Trophoblast cell (in vitro differentiated cells and primary cell): Measurements from ENCODE around the gene BMP5.

Experiments
- DNase-seq, 2 donors: peaks; one replicate each; pipeline ENCODE4 v3.0.0-alpha.2; 2016
- H2AFZ ChIP-seq: 2 replicates; pipeline ENCODE4 v1.6.1; 2013; ENCODE audit warnings: low read length, moderate library complexity, mild to moderate bottlenecking; ENCODE audit not compliant: insufficient read depth, poor library complexity
- H2AK5ac ChIP-seq: 2 replicates; pipeline ENCODE4 v1.6.1; 2013; ENCODE audit warnings: mild to moderate bottlenecking, low read length
- H2BK120ac ChIP-seq: 2 replicates; pipeline ENCODE4 v1.6.1; 2013; ENCODE audit warnings: low read length, mild to moderate bottlenecking, moderate library complexity; ENCODE audit not compliant: insufficient read depth, poor library complexity
- H2BK12ac ChIP-seq: 2 replicates; pipeline ENCODE4 v1.6.1; 2013; ENCODE audit warnings: mild to moderate bottlenecking, low read length, moderate library complexity
- H2BK5ac ChIP-seq: 2 replicates; pipeline ENCODE4 v1.6.1; 2013; ENCODE audit warnings: low read length, low read depth, moderate library complexity, mild to moderate bottlenecking; ENCODE audit not compliant: poor library complexity
- H3K14ac ChIP-seq: 2 replicates; pipeline ENCODE4 v1.6.1; 2013; ENCODE audit warnings: mild to moderate bottlenecking, low read length
- H3K18ac ChIP-seq: 2 replicates; pipeline ENCODE4 v1.6.1; 2013; ENCODE audit warnings: mild to moderate bottlenecking, low read length
- H3K23ac ChIP-seq: 2 replicates; pipeline ENCODE4 v1.6.1; 2013; ENCODE audit warnings: low read length
- H3K27ac ChIP-seq: 2 replicates; pipeline ENCODE4 v1.5.1; 2013; ENCODE audit warnings: low read depth, mild to moderate bottlenecking, inconsistent platforms, low read length, moderate library complexity
- H3K27me3 ChIP-seq: 2 replicates; pipeline ENCODE4 v1.6.1; 2013; ENCODE audit warnings: inconsistent platforms, mild to moderate bottlenecking, low read length, moderate library complexity; ENCODE audit not compliant: insufficient read depth
- H3K36me3 ChIP-seq, 2 experiments: 1 replicate in 1 of 2; 2 replicates in 1 of 2; pipeline ENCODE4 v1.6.1; 2013; ENCODE audit warnings: low read length in 2 of 2, mild to moderate bottlenecking in 2 of 2, moderate library complexity in 1 of 2; ENCODE audit not compliant: insufficient read depth in 2 of 2, control insufficient read depth in 1 of 2
- H3K4ac ChIP-seq: 2 replicates; pipeline ENCODE4 v1.6.1; 2013; ENCODE audit warnings: low read depth, mild to moderate bottlenecking, low read length, moderate library complexity
- H3K4me1 ChIP-seq, 2 experiments: 1 replicate in 1 of 2; 2 replicates in 1 of 2; pipeline ENCODE4 v1.6.1; 2013; ENCODE audit warnings: low read length in 2 of 2, mild to moderate bottlenecking in 2 of 2, moderate library complexity in 1 of 2; ENCODE audit not compliant: insufficient read depth in 2 of 2, control insufficient read depth in 1 of 2
- H3K4me2 ChIP-seq: 2 replicates; pipeline ENCODE4 v1.6.1; 2013; ENCODE audit warnings: inconsistent platforms, mild to moderate bottlenecking, low read length, moderate library complexity
- H3K4me3 ChIP-seq: 2 replicates; pipeline ENCODE4 v1.5.1; 2013; ENCODE audit warnings: mild to moderate bottlenecking, low read depth, low read length, inconsistent platforms
- H3K79me1 ChIP-seq: one replicate; pipeline ENCODE4 v1.6.1; 2013; ENCODE audit warnings: low read length
- H3K79me2 ChIP-seq: 2 replicates; pipeline ENCODE4 v1.6.1; 2013; ENCODE audit warnings: low read length, mild to moderate bottlenecking; ENCODE audit not compliant: control insufficient read depth, insufficient read depth, poor library complexity
- H3K9ac ChIP-seq: 2 replicates; pipeline ENCODE4 v1.6.1; 2013; ENCODE audit warnings: mild to moderate bottlenecking, low read length
- H3K9me3 ChIP-seq: 2 replicates; pipeline ENCODE4 v1.6.1; 2013; ENCODE audit warnings: low read depth, mild to moderate bottlenecking, control low read depth, inconsistent platforms, low read length; ENCODE audit not compliant: insufficient read depth
- H4K12ac ChIP-seq: 2 replicates; pipeline ENCODE4 v1.6.1; 2013; ENCODE audit warnings: low read depth, mild to moderate bottlenecking, low read length, moderate library complexity
- H4K8ac ChIP-seq: 2 replicates; pipeline ENCODE4 v1.6.1; 2013; ENCODE audit warnings: low read depth, mild to moderate bottlenecking, low read length, moderate library complexity
- H4K91ac ChIP-seq: one replicate; pipeline ENCODE4 v1.6.1; 2013; ENCODE audit warnings: low read depth, mild to moderate bottlenecking, low read length, moderate library complexity
- WGBS: extraction: QIAGEN DNeasy Blood & Tissue Kit; methylation state at CpG from one replicate; pipeline ENCODE4 v1.1.7; 2013; ENCODE audit warnings: missing lambda C conversion rate; ENCODE audit not compliant: insufficient read length, insufficient coverage; ENCODE audit errors: extremely low coverage; 5-methylcytosine and 5-hydroxymethylcytosine counted together

The BMP5 gene

GRCh38 chr6:55812509-55812908, 62.9 kb downstream of the BMP5 start:
- no CpG with 5 or more reads among the region's 1 CpG for WGBS
- H3K23ac ChIP-seq = no peak overlapping the region

GRCh38 chr6:55811074-55811473, 64.3 kb downstream of the BMP5 start:
- no peaks in the 10 kb centered on the region for H3K36me3 ChIP-seq
- no peak overlapping the region for H2AK5ac ChIP-seq
- no peak overlapping the region for H3K4me3 ChIP-seq
- H2BK12ac ChIP-seq = no peak overlapping the region
- H3K4me2 ChIP-seq = no peak overlapping the region
- H4K91ac ChIP-seq = no peak overlapping the region
- no peak overlapping the region for H4K12ac ChIP-seq
- H4K8ac ChIP-seq = no peak overlapping the region
- no peak for DNase-seq
- no peak overlapping the region for H2AFZ ChIP-seq
- no peak overlapping the region for H3K9ac ChIP-seq
- H3K14ac ChIP-seq = no peak overlapping the region
- H3K27me3 ChIP-seq = no peaks in the 10 kb centered on the region
- WGBS = no CpG with 5 or more reads among the region's 3 CpGs
- no peaks in the 10 kb centered on the region for H3K9me3 ChIP-seq
- no peaks in the 10 kb centered on the region for H3K79me1 ChIP-seq
- no peaks in the 10 kb centered on the region for H3K4me1 ChIP-seq
- H3K27ac ChIP-seq = no peak overlapping the region
- no peak overlapping the region for H3K4ac ChIP-seq
- no peak overlapping the region for H2BK5ac ChIP-seq
- H3K79me2 ChIP-seq = no peaks in the 10 kb centered on the region
- H3K18ac ChIP-seq = no peak overlapping the region
- H2BK120ac ChIP-seq = no peak overlapping the region
- no peak overlapping the region for H3K23ac ChIP-seq

More at GRCh38 chr6:55812509-55812908, 62.9 kb downstream of the BMP5 start:
- no peak overlapping the region for H2AFZ ChIP-seq
- DNase-seq = no peak
- H2BK120ac ChIP-seq = no peak overlapping the region
- H4K91ac ChIP-seq = no peak overlapping the region
- no peak overlapping the region for H2AK5ac ChIP-seq
- H3K27ac ChIP-seq = no peak overlapping the region
- no peaks in the 10 kb centered on the region for H3K79me1 ChIP-seq
- no peak overlapping the region for H2BK12ac ChIP-seq
- H3K14ac ChIP-seq = no peak overlapping the region
- H3K4me1 ChIP-seq = no peaks in the 10 kb centered on the region
- H3K18ac ChIP-seq = no peak overlapping the region
- H4K8ac ChIP-seq = no peak overlapping the region
- no peaks in the 10 kb centered on the region for H3K36me3 ChIP-seq
- no peak overlapping the region for H3K4me2 ChIP-seq
- no peak overlapping the region for H3K9ac ChIP-seq
- H3K79me2 ChIP-seq = no peaks in the 10 kb centered on the region
- no peak overlapping the region for H3K4ac ChIP-seq
- H3K9me3 ChIP-seq = no peaks in the 10 kb centered on the region
- H2BK5ac ChIP-seq = no peak overlapping the region
- no peak overlapping the region for H4K12ac ChIP-seq
- H3K4me3 ChIP-seq = no peak overlapping the region
- no peaks in the 10 kb centered on the region for H3K27me3 ChIP-seq

GRCh38 chr6:55802259-55802658, 73.1 kb downstream of the BMP5 start:
- Histone ChIP-seq H3K79me1 (no peaks in the 10 kb centered on the region), H3K27me3 (no peaks in the 10 kb centered on the region), H3K9ac (no peak overlapping the region), H3K4me3 (no peak overlapping the region), H2BK12ac (no peak overlapping the region), H4K12ac (no peak overlapping the region), H2AK5ac (no peak overlapping the region), H3K4me1 (no peaks in the 10 kb centered on the region), H3K4ac (no peak overlapping the region), H3K18ac (no peak overlapping the region), H3K27ac (no peak overlapping the region), H3K9me3 (no peaks in the 10 kb centered on the region), H2BK120ac (no peak overlapping the region), H2BK5ac (no peak overlapping the region), H4K8ac (no peak overlapping the region), H2AFZ (no peak overlapping the region), H3K79me2 (no peaks in the 10 kb centered on the region), H3K14ac (no peak overlapping the region), H3K23ac (no peak overlapping the region), H4K91ac (no peak overlapping the region), H3K4me2 (no peak overlapping the region), H3K36me3 (no peaks in the 10 kb centered on the region)
- no peak for DNase-seq
- WGBS = no CpG with 5 or more reads among the region's 4 CpGs

GRCh38 chr6:55798571-55798970, 76.8 kb downstream of the BMP5 start:
- Histone ChIP-seq H2BK12ac (no peak overlapping the region), H3K4me3 (no peak overlapping the region), H3K79me1 (no peaks in the 10 kb centered on the region), H2BK120ac (no peak overlapping the region), H2AK5ac (no peak overlapping the region), H3K27me3 (no peaks in the 10 kb centered on the region), H3K4me2 (no peak overlapping the region), H3K4me1 (no peaks in the 10 kb centered on the region), H3K79me2 (no peaks in the 10 kb centered on the region), H4K8ac (no peak overlapping the region), H4K91ac (no peak overlapping the region), H3K23ac (no peak overlapping the region), H3K9ac (no peak overlapping the region), H3K9me3 (no peaks in the 10 kb centered on the region), H3K27ac (no peak overlapping the region), H3K14ac (no peak overlapping the region), H2AFZ (no peak overlapping the region), H4K12ac (no peak overlapping the region), H3K36me3 (no peaks in the 10 kb centered on the region), H3K4ac (no peak overlapping the region), H3K18ac (no peak overlapping the region), H2BK5ac (no peak overlapping the region)
- DNase-seq = no peak
